Colonic mucosa (tissue), 4 donors: ENCODE measurements around the gene APBB2. TPM values are rescaled to one million over a fixed set of nuclear protein-coding genes. Genes with fewer than 3 reads are reported as not detected.

Experiments used
- DNase-seq: peaks from one replicate; pipeline ENCODE4 v3.0.0-alpha.2; 2020
- H3K27ac ChIP-seq: fragments of 200-600 bp; one replicate; pipeline ENCODE4 v1.8.0; 2021
- H3K27me3 ChIP-seq: fragments of 200-600 bp; one replicate; pipeline ENCODE4 v1.8.0; 2021
- H3K36me3 ChIP-seq: fragments of 200-600 bp; one replicate; pipeline ENCODE4 v1.8.0; 2021
- H3K4me1 ChIP-seq: fragments of 200-600 bp; one replicate; pipeline ENCODE4 v1.8.0; 2021; ENCODE audit warnings: mild to moderate bottlenecking
- H3K4me3 ChIP-seq: fragments of 200-600 bp; one replicate; pipeline ENCODE4 v1.8.0; 2021
- H3K9ac ChIP-seq, 2 donors: one replicate each; pipeline ENCODE4 v1.7.0; 2013; ENCODE audit warnings: control low read depth in 2 of 2, low read depth in 2 of 2, low read length in 2 of 2
- H3K9me3 ChIP-seq: fragments of 200-600 bp; one replicate; pipeline ENCODE4 v1.8.0; 2021
- CTCF ChIP-seq: fragments of 200-600 bp; IDR thresholded peaks from one replicate; pipeline ENCODE4 v1.8.0; 2022; ENCODE audit warnings: antibody characterized with exemption, mild to moderate bottlenecking
- intact Hi-C: fragments of 100-400 bp; cut with DNase I; formaldehyde crosslinking; loops from one replicate; pipeline ENCODE4 v1.14.1; 2022
- total RNA-seq, 2 donors: library from RNA; stranded (reverse); fragmentation: NEBNext Ultra II Directional in 1 of 2; extraction: Animal tissue kit (Norgen Biotek cat#: 25700) in 1 of 2; gene quantifications; one replicate each; pipeline ENCODE4 v1.2.1, GENCODE V29; 2021
- donor health status: healthy.
- donor health status: DM: no; HTN: no; CAD: no.
- donor health status: DM: no; HTN: no; CAD: no.

The APBB2 gene
- total RNA-seq, 2 donors from 2014 or later, result 22.8 to 27.5 TPM

GRCh38 chr4:40844261-40844660 lies 370.1 kb downstream of the APBB2 start:
- H3K27me3 ChIP-seq, result no peaks in the 10 kb centered on the region
- H3K27ac ChIP-seq, result no peak overlapping the region
- no peak for TF ChIP-seq CTCF
- DNase-seq, result no peak
- H3K9ac ChIP-seq, result no peak overlapping the region
- H3K4me3 ChIP-seq, result no peak overlapping the region
- intact Hi-C loops, result loop anchor here (5.0 kb wide), 1 partner anchor 107 kb away; no protein-coding TSS in a partner anchor
- no peaks in the 10 kb centered on the region for H3K4me1 ChIP-seq
- H3K36me3 ChIP-seq, result no peaks in the 10 kb centered on the region
- H3K9me3 ChIP-seq, result no peaks in the 10 kb centered on the region

DNA sequence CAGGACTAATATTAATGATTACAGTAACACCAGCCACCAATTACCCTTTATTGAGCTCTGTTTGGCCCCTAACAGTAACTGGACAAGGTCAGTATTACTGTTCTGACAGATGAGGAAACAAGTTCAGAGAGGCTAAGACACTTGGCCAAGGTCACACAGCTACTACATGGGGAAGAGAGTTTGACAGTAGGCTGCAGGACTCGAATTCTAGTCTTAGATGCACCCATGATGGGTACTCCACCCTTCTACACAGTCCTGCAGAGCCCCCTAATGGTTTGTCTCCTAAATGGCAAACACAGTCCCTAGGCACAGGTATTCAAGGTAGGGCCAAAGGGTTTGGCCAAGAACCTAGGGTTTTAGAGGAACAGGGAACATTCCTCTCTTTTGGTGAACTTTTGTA lies 370.6 kb downstream of the APBB2 start:
- intact Hi-C loops, result loop anchor here (5.0 kb wide), 1 partner anchor 106 kb away; no protein-coding TSS in a partner anchor
- H3K27me3 ChIP-seq, result no peaks in the 10 kb centered on the region
- H3K27ac ChIP-seq, result no peak overlapping the region
- no peaks in the 10 kb centered on the region for H3K36me3 ChIP-seq
- DNase-seq, result peak; percentile 25
- TF ChIP-seq CTCF, result no peak
- H3K4me3 ChIP-seq, result no peak overlapping the region
- H3K9ac ChIP-seq, result no peak overlapping the region
- H3K9me3 ChIP-seq, result no peaks in the 10 kb centered on the region
- H3K4me1 ChIP-seq, result no peaks in the 10 kb centered on the region

DNA sequence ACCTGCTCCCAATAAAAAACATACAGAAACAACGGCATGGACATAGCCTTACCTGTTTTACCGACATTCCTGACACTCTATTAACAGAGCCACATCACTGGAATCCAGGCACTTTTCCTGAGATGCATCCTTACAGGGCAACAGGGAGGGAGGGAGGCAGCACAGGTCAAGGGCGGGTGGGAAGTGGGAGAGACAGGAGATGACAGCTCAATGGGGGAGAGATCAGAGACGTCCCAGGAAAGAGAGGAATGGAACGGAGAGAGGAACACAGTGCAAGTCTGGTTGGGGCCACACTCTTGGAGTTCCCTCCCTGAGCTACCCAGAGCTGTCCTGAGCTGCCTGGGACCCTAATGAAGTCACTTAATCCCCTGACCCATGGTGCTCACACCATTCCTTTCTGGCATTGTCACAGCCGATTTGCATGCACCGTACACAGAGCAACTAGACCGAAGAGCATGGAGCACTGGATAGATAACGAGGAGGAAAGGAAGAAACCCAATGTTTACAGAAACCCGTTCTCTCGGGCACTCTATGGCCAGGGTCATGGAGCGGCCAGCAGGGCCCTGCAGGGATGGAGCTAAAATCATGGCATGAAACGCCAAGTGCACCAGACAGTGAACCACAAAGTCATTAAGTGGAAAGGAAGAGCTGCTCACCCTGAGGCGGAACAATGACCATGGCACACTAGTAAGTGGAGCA lies 371.5 kb downstream of the APBB2 start:
- intact Hi-C loops, result loop anchor here (5.0 kb wide), 1 partner anchor 106 kb away; no protein-coding TSS in a partner anchor
- Histone ChIP-seq H3K9me3 (no peaks in the 10 kb centered on the region), H3K27ac (no peak overlapping the region), H3K9ac (no peak overlapping the region), H3K27me3 (no peaks in the 10 kb centered on the region), H3K4me1 (no peaks in the 10 kb centered on the region), H3K4me3 (no peak overlapping the region), H3K36me3 (no peaks in the 10 kb centered on the region)
- DNase-seq, result no peak
- no peak for TF ChIP-seq CTCF

GRCh38 chr4:40842318-40842717 lies 372.0 kb downstream of the APBB2 start:
- intact Hi-C loops, result loop anchor here (5.0 kb wide), 1 partner anchor 105 kb away; no protein-coding TSS in a partner anchor
- DNase-seq, result no peak
- no peak overlapping the region for H3K9ac ChIP-seq

GRCh38 chr4:40840985-40841571 lies 373.3 kb downstream of the APBB2 start:
- intact Hi-C loops, result loop anchor here (5.0 kb wide), 1 partner anchor 104 kb away; no protein-coding TSS in a partner anchor
- Histone ChIP-seq H3K9me3 (no peaks in the 10 kb centered on the region), H3K4me1 (no peaks in the 10 kb centered on the region), H3K9ac (no peak overlapping the region), H3K27ac (no peak overlapping the region), H3K4me3 (no peak overlapping the region), H3K36me3 (no peaks in the 10 kb centered on the region), H3K27me3 (no peaks in the 10 kb centered on the region)
- peak; percentile 83 for DNase-seq
- TF ChIP-seq CTCF, result peak; percentile 62

More at GRCh38 chr4:40842318-40842717, 372.0 kb downstream of the APBB2 start:
- H3K4me3 ChIP-seq, result no peak overlapping the region
- H3K4me1 ChIP-seq, result no peaks in the 10 kb centered on the region
- H3K27ac ChIP-seq, result no peak overlapping the region
- no peaks in the 10 kb centered on the region for H3K27me3 ChIP-seq
- TF ChIP-seq CTCF, result no peak
- H3K36me3 ChIP-seq, result no peaks in the 10 kb centered on the region
- no peaks in the 10 kb centered on the region for H3K9me3 ChIP-seq
